Activated CD8-positive, alpha-beta memory T cell treated with anti-CD3 and anti-CD28 coated beads, Interleukin-2, amount 10 ng/mL, durations not matched to agents 7 days and 5 days (primary cell): ENCODE measurements around the gene KLHL17. TPM values are rescaled to one million over a fixed set of nuclear protein-coding genes. Genes with fewer than 3 reads are reported as not detected.

Experiments used
- ATAC-seq: fragments of 150-1000 bp; cut with Tn5 transposase; one replicate; pipeline ENCODE4 v1.10.0; 2021; ENCODE audit warnings: moderate library complexity
- CTCF ChIA-PET: fragments of 350-600 bp; sonication (Branson Sonifier 250); formaldehyde crosslinking; loops from one replicate; lab custom pipeline; 2021; ENCODE audit warnings: antibody characterized with exemption; lab: Charles Lee
- DNase-seq: peaks from one replicate; pipeline ENCODE4 v3.0.0-alpha.2; 2020
- H3K27ac Mint-ChIP-seq: one replicate; pipeline ENCODE4 v1.8.0; 2021; ENCODE audit warnings: mild to moderate bottlenecking, mixed read lengths
- H3K27me3 Mint-ChIP-seq: one replicate; pipeline ENCODE4 v1.8.0; 2021; ENCODE audit warnings: mixed read lengths
- H3K36me3 Mint-ChIP-seq: one replicate; pipeline ENCODE4 v1.8.0; 2021; ENCODE audit warnings: mild to moderate bottlenecking, mixed read lengths
- H3K4me1 Mint-ChIP-seq: one replicate; pipeline ENCODE4 v1.8.0; 2021; ENCODE audit warnings: mixed read lengths
- H3K4me3 Mint-ChIP-seq: one replicate; pipeline ENCODE4 v1.8.0; 2021; ENCODE audit warnings: mild to moderate bottlenecking, moderate library complexity, mixed read lengths
- H3K9me3 Mint-ChIP-seq: one replicate; pipeline ENCODE4 v1.8.0; 2022; ENCODE audit warnings: low read depth, mixed read lengths
- total RNA-seq, 2 experiments: library from RNA; stranded (reverse); gene quantifications; one replicate each; pipeline ENCODE4 v1.2.3, GENCODE V29; 2021

Gene KLHL17
- total RNA-seq, 2 experiments from 2014 or later: 30.7 to 32.4 TPM

GRCh38 chr1:936348-937264 lies 23.8 kb upstream of the KLHL17 start:
- DNase-seq: no peak
- Mint-ChIP-seq H3K4me3 (no peak overlapping the region), H3K27me3 (peaks cover 45% of the 10 kb centered on the region), H3K36me3 (no peaks in the 10 kb centered on the region), H3K9me3 (no peaks in the 10 kb centered on the region), H3K4me1 (peaks cover 10% of the 10 kb centered on the region), H3K27ac (no peak overlapping the region)
- CTCF ChIA-PET: no interaction called here
- ATAC-seq: no peak

GRCh38 chr1:937521-937920 lies 22.9 kb upstream of the KLHL17 start:
- Mint-ChIP-seq H3K9me3 (no peaks in the 10 kb centered on the region), H3K4me3 (no peak overlapping the region), H3K4me1 (peaks cover 9% of the 10 kb centered on the region), H3K27ac (no peak overlapping the region), H3K27me3 (peaks cover 45% of the 10 kb centered on the region), H3K36me3 (no peaks in the 10 kb centered on the region)
- ATAC-seq: no peak
- CTCF ChIA-PET: interaction anchor here (1.2 to 2.7 kb wide), 3 partner anchors 21 to 42 kb away, joined by 3 to 18 read pairs (median 5); no protein-coding TSS in a partner anchor
- no peak for DNase-seq

GRCh38 chr1:938088-938683 lies 22.2 kb upstream of the KLHL17 start:
- H3K27ac Mint-ChIP-seq: no peak overlapping the region
- H3K4me1 Mint-ChIP-seq: peaks cover 12% of the 10 kb centered on the region
- H3K4me3 Mint-ChIP-seq: no peak overlapping the region
- H3K36me3 Mint-ChIP-seq: no peaks in the 10 kb centered on the region
- ATAC-seq (no peak), DNase-seq (no peak)
- H3K27me3 Mint-ChIP-seq: peaks cover 46% of the 10 kb centered on the region
- no peaks in the 10 kb centered on the region for H3K9me3 Mint-ChIP-seq
- CTCF ChIA-PET: interaction anchor here (0.7 to 2.7 kb wide), 6 partner anchors 12 to 160 kb away, joined by 3 to 18 read pairs (median 4); no protein-coding TSS in a partner anchor

GRCh38 chr1:938711-939489 lies 21.5 kb upstream of the KLHL17 start:
- DNase-seq (no peak), ATAC-seq (no peak)
- peaks cover 12% of the 10 kb centered on the region for H3K4me1 Mint-ChIP-seq
- CTCF ChIA-PET: interaction anchor here (0.7 to 2.7 kb wide), 6 partner anchors 13 to 160 kb away, joined by 3 to 18 read pairs (median 4); no protein-coding TSS in a partner anchor
- H3K4me3 Mint-ChIP-seq: no peak overlapping the region
- no peaks in the 10 kb centered on the region for H3K36me3 Mint-ChIP-seq
- no peak overlapping the region for H3K27ac Mint-ChIP-seq
- H3K27me3 Mint-ChIP-seq: peaks cover 47% of the 10 kb centered on the region
- no peaks in the 10 kb centered on the region for H3K9me3 Mint-ChIP-seq

- peaks cover 15% of the 10 kb centered on the region for H3K4me1 Mint-ChIP-seq
- no peaks in the 10 kb centered on the region for H3K9me3 Mint-ChIP-seq
- peaks cover 53% of the 10 kb centered on the region for H3K27me3 Mint-ChIP-seq
- no peak for DNase-seq
- ATAC-seq: no peak
- H3K27ac Mint-ChIP-seq: no peak overlapping the region
- no peak overlapping the region for H3K4me3 Mint-ChIP-seq
- no peaks in the 10 kb centered on the region for H3K36me3 Mint-ChIP-seq
- CTCF ChIA-PET: interaction anchor here (1.6 to 4.4 kb wide), 4 partner anchors 34 to 161 kb away, joined by 4 to 34 read pairs (median 12); no protein-coding TSS in a partner anchor
Observed at GRCh38 chr1:939511-940106, 20.8 kb upstream of the KLHL17 start.

GRCh38 chr1:940107-941014 lies 20.0 kb upstream of the KLHL17 start:
- peaks cover 46% of the 10 kb centered on the region for H3K27me3 Mint-ChIP-seq
- CTCF ChIA-PET: interaction anchor here (0.7 to 4.4 kb wide), 8 partner anchors 8 to 162 kb away, joined by 3 to 34 read pairs (median 4); partner anchors contain the start of genes NOC2L and PERM1
- no peak for ATAC-seq
- peaks cover 15% of the 10 kb centered on the region for H3K4me1 Mint-ChIP-seq
- no peaks in the 10 kb centered on the region for H3K9me3 Mint-ChIP-seq
- peak overlapping the region; percentile 43 for H3K4me3 Mint-ChIP-seq
- no peak overlapping the region for H3K27ac Mint-ChIP-seq
- peaks cover 1% of the 10 kb centered on the region for H3K36me3 Mint-ChIP-seq
- no peak for DNase-seq

GRCh38 chr1:941015-941587 lies 19.3 kb upstream of the KLHL17 start:
- Mint-ChIP-seq H3K9me3 (no peaks in the 10 kb centered on the region), H3K27ac (no peak overlapping the region), H3K4me3 (peak overlapping the region; percentile 51), H3K27me3 (peaks cover 42% of the 10 kb centered on the region), H3K36me3 (peaks cover 6% of the 10 kb centered on the region), H3K4me1 (peaks cover 15% of the 10 kb centered on the region)
- DNase-seq (no peak), ATAC-seq (peak; percentile 14)
- CTCF ChIA-PET: interaction anchor here (0.7 to 4.4 kb wide), 8 partner anchors 9 to 99 kb away, joined by 3 to 34 read pairs (median 4); partner anchors contain the start of genes NOC2L and PERM1

GRCh38 chr1:941588-942383 lies 18.6 kb upstream of the KLHL17 start:
- DNase-seq (peak; percentile 59), ATAC-seq (peak; percentile 28)
- H3K27me3 Mint-ChIP-seq: peaks cover 42% of the 10 kb centered on the region
- CTCF ChIA-PET: interaction anchor here (1.0 to 4.4 kb wide), 12 partner anchors 10 to 63 kb away, joined by 3 to 34 read pairs (median 4); partner anchors contain the start of genes NOC2L, PERM1 and PLEKHN1
- H3K9me3 Mint-ChIP-seq: no peaks in the 10 kb centered on the region
- H3K4me3 Mint-ChIP-seq: peak overlapping the region; percentile 51
- H3K4me1 Mint-ChIP-seq: peaks cover 15% of the 10 kb centered on the region
- no peak overlapping the region for H3K27ac Mint-ChIP-seq
- H3K36me3 Mint-ChIP-seq: peaks cover 6% of the 10 kb centered on the region

- peaks cover 8% of the 10 kb centered on the region for H3K36me3 Mint-ChIP-seq
- H3K4me3 Mint-ChIP-seq: no peak overlapping the region
- CTCF ChIA-PET: interaction anchor here (0.8 to 4.4 kb wide), 11 partner anchors 17 to 121 kb away, joined by 3 to 34 read pairs (median 3); partner anchors contain the start of genes ISG15, NOC2L and PLEKHN1
- peaks cover 42% of the 10 kb centered on the region for H3K27me3 Mint-ChIP-seq
- H3K4me1 Mint-ChIP-seq: peaks cover 15% of the 10 kb centered on the region
- H3K27ac Mint-ChIP-seq: no peak overlapping the region
- ATAC-seq: peak; percentile 11
- no peak for DNase-seq
- H3K9me3 Mint-ChIP-seq: no peaks in the 10 kb centered on the region
Observed at GRCh38 chr1:942411-942821, 18.0 kb upstream of the KLHL17 start.

- H3K27ac Mint-ChIP-seq: no peak overlapping the region
- H3K4me1 Mint-ChIP-seq: peaks cover 15% of the 10 kb centered on the region
- ATAC-seq (no peak), DNase-seq (no peak)
- H3K36me3 Mint-ChIP-seq: peaks cover 8% of the 10 kb centered on the region
- CTCF ChIA-PET: interaction anchor here (0.8 to 4.4 kb wide), 8 partner anchors 16 to 121 kb away, joined by 3 to 34 read pairs (median 3); partner anchors contain the start of genes ISG15, NOC2L and PLEKHN1
- no peaks in the 10 kb centered on the region for H3K9me3 Mint-ChIP-seq
- H3K4me3 Mint-ChIP-seq: no peak overlapping the region
- H3K27me3 Mint-ChIP-seq: peaks cover 38% of the 10 kb centered on the region
Observed at GRCh38 chr1:942864-943533, 17.4 kb upstream of the KLHL17 start.
